Stimulated activated CD8-positive, alpha-beta memory T cell treated with anti-CD3 and anti-CD28 coated beads, Interleukin-15, amount 100 ng/mL, for 24 hours (primary cell): Measurements from ENCODE around the gene CACNG5.

ENCODE experiments used
- DNase-seq: peaks from one replicate; pipeline ENCODE4 v3.0.0-alpha.2; 2020; ENCODE audit warnings: low read depth

The CACNG5 gene

GRCh38 chr17:66906321-66907278, 71.7 kb downstream of the CACNG5 start:
- DNase-seq, result peak; percentile 28

- DNase-seq, result no peak
Observed at GRCh38 chr17:66909804-66910373, 75.0 kb downstream of the CACNG5 start.

- DNase-seq, result no peak
Observed at GRCh38 chr17:66910651-66911285, 75.9 kb downstream of the CACNG5 start.

DNA sequence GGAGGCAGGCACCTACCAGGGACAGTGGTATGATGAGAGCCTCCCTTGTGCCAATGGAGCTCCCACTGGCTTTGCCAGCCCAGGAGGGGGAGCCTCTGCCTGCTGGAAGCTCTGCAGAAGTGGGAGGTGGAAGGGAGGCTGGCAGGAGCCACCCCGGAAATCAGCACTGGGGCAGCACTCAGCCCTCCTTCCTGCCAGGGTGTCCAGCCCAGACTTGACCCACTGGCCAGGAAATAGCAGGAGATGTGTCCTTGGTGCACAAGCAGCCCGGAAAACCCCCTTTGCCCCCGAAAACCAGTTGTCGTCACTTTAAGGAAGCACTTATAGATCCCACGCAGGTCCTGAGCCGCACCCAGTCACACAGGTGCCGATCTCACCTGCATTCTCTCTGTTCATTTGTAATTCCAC, 80.3 kb downstream of the CACNG5 start:
- DNase-seq, result no peak

DNA sequence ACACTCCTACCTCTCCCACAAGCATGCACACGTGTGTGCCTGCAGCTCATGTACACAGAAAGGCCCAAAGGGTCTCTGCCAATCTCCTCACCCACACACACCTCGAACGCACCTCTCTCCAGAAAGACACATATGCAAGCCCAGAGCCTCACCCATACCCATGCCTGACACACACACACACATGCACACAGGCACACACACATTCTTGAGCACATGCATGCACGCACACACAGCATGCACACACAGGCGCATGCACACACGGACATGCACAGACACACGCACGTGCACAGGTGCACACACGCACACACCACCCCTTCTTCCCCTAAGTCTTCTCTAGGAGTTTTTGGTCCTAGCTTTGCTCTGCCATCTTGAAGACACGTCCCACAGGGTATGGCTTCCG, 80.9 kb downstream of the CACNG5 start:
- DNase-seq, result no peak

GRCh38 chr17:66916946-66917345, 82.0 kb downstream of the CACNG5 start:
- DNase-seq, result no peak

GRCh38 chr17:66918896-66919295, 84.0 kb downstream of the CACNG5 start:
- DNase-seq, result no peak

DNA sequence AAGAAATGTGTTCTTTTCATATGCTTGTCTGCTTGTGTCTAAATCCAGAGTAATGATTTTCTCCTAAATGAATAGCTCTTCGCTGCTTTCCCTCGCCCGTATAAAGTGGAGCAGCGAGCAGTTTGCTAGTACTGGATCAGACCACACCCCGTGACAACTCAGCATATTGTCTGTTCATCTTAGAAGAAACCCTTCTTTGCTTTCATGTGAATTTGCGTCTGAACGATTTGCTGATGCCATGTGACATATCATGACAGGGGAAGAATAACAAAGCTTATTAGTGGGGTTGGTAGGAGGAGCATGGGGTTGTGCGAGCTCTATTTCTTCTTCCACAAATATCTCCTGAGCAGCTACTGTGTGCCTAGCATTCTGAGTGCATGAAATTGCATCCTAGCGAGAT, 85.5 kb downstream of the CACNG5 start:
- DNase-seq, result no peak

DNA sequence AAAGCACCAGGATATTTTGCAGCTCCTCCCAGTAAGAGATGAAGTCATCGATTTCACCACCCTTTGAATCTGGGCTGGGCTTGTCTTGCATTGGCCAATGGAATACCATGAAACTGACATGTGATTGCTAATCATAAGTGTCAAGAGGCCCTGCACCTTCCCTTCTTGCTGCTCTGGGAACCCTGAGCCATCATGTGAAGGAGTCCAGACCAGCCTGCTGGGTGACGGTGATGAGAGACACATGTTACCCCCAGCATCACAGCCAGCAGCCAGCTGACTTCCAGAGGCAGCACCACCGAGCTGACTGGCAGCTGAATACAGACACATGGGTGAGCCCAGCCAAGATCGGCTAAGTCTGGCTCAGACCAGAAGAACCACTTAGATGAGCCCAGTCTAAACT, 86.0 kb downstream of the CACNG5 start:
- DNase-seq, result no peak

DNA sequence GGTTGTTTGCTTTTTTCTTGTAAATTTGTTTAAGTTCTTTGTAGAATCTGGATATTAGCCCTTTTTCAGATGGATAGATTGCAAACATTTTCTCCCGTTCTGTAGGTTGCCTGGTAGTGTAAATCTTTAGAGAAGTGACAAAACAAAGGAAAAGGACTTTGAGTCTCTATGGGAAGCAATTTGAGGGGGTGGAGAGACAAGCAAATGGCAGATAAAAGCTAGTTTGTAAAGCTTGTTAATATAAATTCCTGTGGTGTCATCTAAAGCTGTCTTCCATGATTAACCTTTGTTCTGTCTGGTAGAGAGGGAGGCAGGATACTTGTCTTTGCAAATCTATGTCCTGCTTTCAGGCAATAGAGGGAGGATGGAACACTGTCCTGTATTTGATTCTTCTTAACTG, 89.0 kb downstream of the CACNG5 start:
- DNase-seq, result no peak

DNA sequence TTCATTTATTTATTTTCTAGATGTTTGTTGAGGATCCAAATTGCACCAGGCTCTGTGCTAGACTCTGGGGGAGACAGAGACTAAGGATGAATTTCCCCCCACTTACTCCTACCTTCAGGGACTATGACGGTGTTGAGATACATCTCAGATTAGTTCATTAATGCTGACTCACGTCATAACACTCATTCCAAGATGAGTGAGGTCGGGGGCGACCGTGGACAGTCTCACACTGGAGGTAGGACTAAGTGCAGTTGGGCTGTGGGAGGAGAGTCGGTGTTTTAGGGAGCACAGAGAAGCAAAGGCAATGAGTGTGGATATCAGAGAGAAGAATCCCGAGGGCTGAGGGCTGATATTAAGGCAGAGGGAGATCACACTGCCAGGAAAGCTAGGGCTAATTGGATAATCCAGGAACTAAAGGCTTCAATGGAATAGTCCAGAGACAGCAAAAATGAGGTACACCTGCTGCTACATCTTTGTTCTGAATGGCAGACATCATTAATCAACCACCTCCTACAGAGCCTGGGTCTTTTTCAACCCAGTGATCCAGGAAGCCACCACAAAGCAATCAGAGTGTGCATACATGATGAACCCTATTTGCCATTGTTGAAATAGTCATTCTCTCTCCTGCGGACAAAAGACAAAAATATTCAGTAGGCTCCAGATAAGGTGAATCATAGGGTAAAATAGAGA, 91.0 kb downstream of the CACNG5 start:
- no peak for DNase-seq

DNA sequence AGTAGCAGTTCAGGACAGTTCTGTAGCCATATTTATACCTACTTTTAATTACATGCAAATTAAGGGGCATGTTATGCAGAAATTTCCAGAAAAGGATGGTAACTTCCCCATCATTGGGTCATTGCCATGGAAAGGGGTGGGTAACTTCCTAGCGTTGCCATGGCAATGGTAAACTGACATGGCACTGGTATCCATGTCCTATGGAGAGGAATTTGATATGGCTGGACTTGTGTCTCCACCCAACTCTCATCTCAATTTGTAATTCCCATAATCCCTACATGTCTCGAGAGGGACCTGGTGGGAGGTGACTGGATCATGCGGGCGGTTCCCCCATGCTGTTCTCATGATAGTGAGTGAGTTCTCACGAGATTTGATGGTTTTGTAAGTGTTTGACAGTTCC, 94.0 kb downstream of the CACNG5 start:
- no peak for DNase-seq

DNA sequence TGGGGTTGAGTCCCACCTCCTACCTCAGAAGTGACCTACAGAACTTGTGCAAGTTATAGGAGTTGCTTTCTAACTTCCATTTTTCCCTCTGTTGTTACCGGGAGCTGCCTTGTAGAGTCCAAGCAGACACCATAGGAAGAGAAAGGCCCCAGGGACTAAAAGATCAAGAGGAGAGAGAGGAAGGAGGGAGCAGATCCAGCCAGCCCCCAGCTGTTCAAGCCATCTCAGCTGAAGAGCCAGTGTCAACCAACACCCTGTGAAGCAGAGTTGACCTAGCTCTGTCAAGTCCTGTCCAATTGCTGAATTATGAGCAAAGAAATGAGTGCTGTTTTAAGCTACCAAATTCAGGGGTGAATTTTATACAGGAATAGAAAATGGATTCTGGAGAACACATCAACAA, 94.7 kb downstream of the CACNG5 start:
- DNase-seq, result no peak

DNA sequence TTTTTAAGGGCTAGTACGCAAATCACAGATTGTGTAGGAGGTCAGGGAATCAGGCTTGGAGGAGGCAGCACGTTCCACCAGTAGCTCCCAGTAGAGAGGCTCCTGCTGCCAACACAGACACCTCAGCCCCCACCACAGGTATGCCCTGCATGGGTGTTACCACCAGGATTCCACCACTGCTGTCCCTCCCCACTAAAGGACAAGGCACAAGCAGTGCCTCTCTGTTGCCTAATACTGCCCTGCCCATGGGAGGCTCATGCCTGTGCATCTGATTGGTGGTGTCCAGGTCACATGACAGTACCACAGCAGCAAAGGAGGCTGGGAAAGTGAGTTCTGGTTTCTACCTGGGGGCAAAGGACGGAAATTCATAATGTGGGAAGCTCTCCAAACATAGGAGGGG, 96.0 kb downstream of the CACNG5 start:
- no peak for DNase-seq

DNA sequence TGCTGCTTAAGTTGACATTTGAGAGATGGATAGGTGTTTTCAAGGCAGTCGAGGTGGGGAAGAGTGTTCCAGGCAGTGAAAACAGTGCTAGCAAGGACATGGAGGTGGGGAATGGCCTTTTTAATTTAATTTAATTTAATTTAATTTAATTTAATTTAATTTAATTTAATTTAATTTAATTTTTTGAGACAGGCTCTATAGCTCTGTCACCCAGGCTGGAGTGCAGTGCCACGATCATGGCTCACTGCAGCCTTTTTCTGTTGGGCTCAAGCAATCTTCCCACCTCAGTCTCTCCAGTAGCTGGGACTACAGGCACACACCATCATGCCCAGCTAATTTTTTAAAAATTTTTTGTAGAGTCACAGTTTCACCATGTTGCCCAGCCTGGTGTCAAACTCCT, 97.4 kb downstream of the CACNG5 start:
- DNase-seq, result no peak

GRCh38 chr17:66934040-66934439, 99.1 kb downstream of the CACNG5 start:
- no peak for DNase-seq
